Measurements from ENCODE around the gene RHO.

GRCh38 chr3:129530251-129530791, 1.9 kb downstream of the RHO start:
- TF ChIP-seq EZH2 (IDR thresholded peaks at IDR 0.05; ENCODE audit: borderline replicate concordance, control insufficient read depth, low read depth, low read length) = no peak
- TF ChIP-seq MEF2B (IDR thresholded peaks at IDR 0.05; ENCODE audit: partially characterized antibody, poor library complexity, severe bottlenecking) = no peak
- no peak for TF ChIP-seq POLR2AphosphoS5 (IDR thresholded peaks at IDR 0.05; ENCODE audit: low read length)
- no peak for TF ChIP-seq SIN3A (IDR thresholded peaks at IDR 0.05; ENCODE audit: low read depth, low read length)
- no peak for TF ChIP-seq IRF3 (IDR thresholded peaks at IDR 0.05)
- TF ChIP-seq RFX5 (IDR thresholded peaks at IDR 0.05; ENCODE audit: low read depth, low read length) = no peak
- TF ChIP-seq GABPA (IDR thresholded peaks at IDR 0.05; ENCODE audit: low read depth) = no peak
- TF ChIP-seq ZNF274 (IDR thresholded peaks at IDR 0.05; ENCODE audit: insufficient read depth, insufficient read length) = no peak
- no peak for TF ChIP-seq ELK1 (IDR thresholded peaks at IDR 0.05; ENCODE audit: low read depth, low read length)
- no peak for TF ChIP-seq CTCF (IDR thresholded peaks at IDR 0.05 in 2 of 3, conservative IDR thresholded peaks at IDR 0.05 in 1 of 3; ENCODE audit: control insufficient read depth in 2 of 3, extremely low read depth in 1 of 3, insufficient read depth in 1 of 3, low read depth in 3 of 3, low read length in 3 of 3)
- TF ChIP-seq SRF (IDR thresholded peaks at IDR 0.05; ENCODE audit: low read depth in 2 of 2, low read length in 2 of 2) = no peak
- no peak for TF ChIP-seq E2F4 (IDR thresholded peaks at IDR 0.05; ENCODE audit: low read depth, low read length)
- TF ChIP-seq TAF1 (IDR thresholded peaks at IDR 0.05; ENCODE audit: borderline replicate concordance, low read depth, low read length) = no peak
- no peak for TF ChIP-seq MEF2A (IDR thresholded peaks at IDR 0.05; ENCODE audit: insufficient read depth, low read depth, low read length)

Measured in GM12878 (cell line).